HCEC 1CT (cell line): ENCODE results near the gene ABCA3.
A peak's percentile ranks its signal among the peaks of the same experiment; 100 is the strongest.
"Not testable (repeated sequence)": the region's sequence is repeated elsewhere in the genome, so short reads cannot be mapped to it uniquely, and the experiment has no call there.

ENCODE experiments used
- DNase-seq: peaks from one replicate; pipeline ENCODE4 v3.0.0-alpha.2; 2017

Gene ABCA3

GRCh38 chr16:2277466-2278271, 62.9 kb downstream of the ABCA3 start:
- DNase-seq, result no peak

- DNase-seq, result no peak
Observed at GRCh38 chr16:2276368-2277195, 63.9 kb downstream of the ABCA3 start.

GRCh38 chr16:2275476-2276367, 64.8 kb downstream of the ABCA3 start:
- DNase-seq, result no peak

GRCh38 chr16:2273931-2274330, 66.6 kb downstream of the ABCA3 start:
- DNase-seq, result no peak

GRCh38 chr16:2273484-2273883, 67.0 kb downstream of the ABCA3 start:
- DNase-seq, result no peak

- no peak for DNase-seq
Observed at GRCh38 chr16:2271848-2272461, 68.6 kb downstream of the ABCA3 start.

- no peak for DNase-seq
Observed at GRCh38 chr16:2270588-2271470, 69.7 kb downstream of the ABCA3 start.

- no peak for DNase-seq
Observed at GRCh38 chr16:2270070-2270462, 70.5 kb downstream of the ABCA3 start.

- DNase-seq, result peak; percentile 88
Observed at GRCh38 chr16:2267913-2268666, 72.4 kb downstream of the ABCA3 start, which contains the start of gene RNPS1. Gene RNPS1 (minus strand): TSS chr16:2268126. CDS start chr16:2264643, 3,483 bp downstream.

- DNase-seq, result peak; percentile 51
Observed at GRCh38 chr16:2267505-2267912, 73.0 kb downstream of the ABCA3 start.

GRCh38 chr16:2266887-2267286, 73.6 kb downstream of the ABCA3 start:
- DNase-seq, result peak; percentile 46

GRCh38 chr16:2263026-2263425, 77.5 kb downstream of the ABCA3 start:
- not testable (repeated sequence) for DNase-seq

GRCh38 chr16:2260250-2260649, 80.3 kb downstream of the ABCA3 start:
- DNase-seq, result no peak

- DNase-seq, result not testable (repeated sequence)
Observed at GRCh38 chr16:2258530-2258929, 82.0 kb downstream of the ABCA3 start.

- DNase-seq, result no peak
Observed at GRCh38 chr16:2257726-2258125, 82.8 kb downstream of the ABCA3 start.

- no peak for DNase-seq
Observed at GRCh38 chr16:2256531-2257140, 83.9 kb downstream of the ABCA3 start.

GRCh38 chr16:2253293-2253692, 87.2 kb downstream of the ABCA3 start:
- DNase-seq, result no peak

- no peak for DNase-seq
Observed at GRCh38 chr16:2252806-2253148, 87.8 kb downstream of the ABCA3 start.

- DNase-seq, result peak; percentile 95
Observed at GRCh38 chr16:2251296-2252111, 89.0 kb downstream of the ABCA3 start, which contains the start of gene ECI1. Gene ECI1 (minus strand): TSS chr16:2251587. CDS start chr16:2251566, 21 bp downstream.
